Spleen (tissue), 11 donors: Measurements from ENCODE around the gene SHISAL2A. TPM values are rescaled to one million over a fixed set of nuclear protein-coding genes. Genes with fewer than 3 reads are reported as not detected.

Source experiments
- DNase-seq: peaks from one replicate; pipeline ENCODE4 v3.0.0-alpha.2; 2020
- H3K27ac ChIP-seq, 8 donors: fragments of 200-600 bp; sonication (generic) in 7 of 8; 1 replicate in 4 of 8; 2 replicates in 4 of 8; pipeline versions ENCODE4 v1.5.0 to v1.8.0; 2016 to 2021; ENCODE audit warnings: inconsistent platforms in 4 of 8, mild to moderate bottlenecking in 4 of 8, moderate library complexity in 1 of 8
- H3K27me3 ChIP-seq, 7 donors: fragments of 200-600 bp; sonication (generic) in 6 of 7; replicated peaks in 1 of 7; 1 replicate in 4 of 7; 2 replicates in 3 of 7; pipeline versions ENCODE4 v1.5.0 to v1.8.0; 2016 to 2021; ENCODE audit warnings: inconsistent platforms in 3 of 7, mild to moderate bottlenecking in 1 of 7
- H3K36me3 ChIP-seq, 6 donors: fragments of 200-600 bp; sonication (generic) in 5 of 6; 1 replicate in 4 of 6; 2 replicates in 2 of 6; pipeline versions ENCODE4 v1.5.0 to v1.8.0; 2016 to 2021; ENCODE audit warnings: inconsistent platforms in 2 of 6
- H3K4me1 ChIP-seq, 6 donors: fragments of 200-600 bp; sonication (generic) in 5 of 6; 1 replicate in 3 of 6; 2 replicates in 3 of 6; pipeline versions ENCODE4 v1.5.0 to v1.8.0; 2016 to 2021; ENCODE audit warnings: inconsistent platforms in 3 of 6
- H3K4me3 ChIP-seq, 8 donors: fragments of 200-600 bp; sonication (generic) in 7 of 8; 1 replicate in 4 of 8; 2 replicates in 4 of 8; pipeline versions ENCODE4 v1.5.0 to v1.8.0; 2016 to 2021; ENCODE audit warnings: inconsistent platforms in 4 of 8, mild to moderate bottlenecking in 4 of 8, moderate library complexity in 2 of 8
- H3K9me3 ChIP-seq, 8 donors: fragments of 200-600 bp; sonication (generic) in 7 of 8; 1 replicate in 4 of 8; 2 replicates in 4 of 8; pipeline versions ENCODE4 v1.5.0 to v1.8.0; 2016 to 2021; ENCODE audit warnings: inconsistent platforms in 4 of 8
- CTCF ChIP-seq, 11 experiments: fragments of 200-600 bp in 7 of 11; fragments of 450-650 bp in 4 of 11; sonication (generic) in 4 of 11; IDR thresholded peaks in 8 of 11; conservative IDR thresholded peaks in 3 of 11; 1 replicate in 7 of 11; 2 replicates in 4 of 11; pipeline versions ENCODE4 v1.4.0 to v1.8.0; 2016 to 2021; ENCODE audit warnings: antibody characterized with exemption in 11 of 11, inconsistent platforms in 4 of 11, mild to moderate bottlenecking in 1 of 11
- POLR2A ChIP-seq, 3 donors: fragments of 450-650 bp; IDR thresholded peaks; one replicate each; pipeline ENCODE4 v1.5.1; 2017; ENCODE audit warnings: antibody characterized with exemption in 3 of 3, mild to moderate bottlenecking in 1 of 3
- POLR2AphosphoS5 ChIP-seq, 3 donors: sonication (generic); formaldehyde crosslinking; IDR thresholded peaks; one replicate each; pipeline ENCODE4 v1.5.1; 2017; ENCODE audit warnings: antibody characterized with exemption in 3 of 3
- WGBS, 5 donors: extraction: QIAGEN DNeasy Blood & Tissue Kit in 3 of 5; methylation state at CpG; one replicate each; pipeline versions ENCODE4 v1.1.5 to v1.1.7; 2013 to 2018; 5-methylcytosine and 5-hydroxymethylcytosine counted together
- intact Hi-C: fragments of 100-400 bp; cut with DNase I; formaldehyde crosslinking; loops from one replicate; pipeline ENCODE4 v1.15.0; 2023; ENCODE audit warnings: low total_unique reads
- polyA plus RNA-seq, 3 donors: library from polyadenylated mRNA; stranded (reverse); fragments of 200-250 nt; gene quantifications; one replicate each; pipeline ENCODE4 v1.2.1, GENCODE V29; 2013
- total RNA-seq, 7 donors: library from RNA; depleted of rRNA in 3 of 7; stranded (reverse); fragments of >200 nt in 3 of 7; fragmentation: NEBNext Ultra II Directional in 4 of 7; extraction: Animal tissue kit (Norgen Biotek cat#: 25700) in 4 of 7; gene quantifications; one replicate each; pipeline versions ENCODE4 v1.1.0 to v1.2.1, GENCODE V29; 2016 to 2021
- donor health status: healthy with polysubstance abuse.
- donor health status: DM: no; HTN: no; CAD: no; lungs with moderate emphysema.
- donor health status: DM: no; HTN: no; CAD: no.
- donor health status: Bipolar disorder and iron deficiency.
- donor health status: healthy.
- donor health status: DM: no; HTN: no; CAD: no.
- donor health status: DM: yes; HTN: yes; CAD: no.

SHISAL2A gene
- total and polyA plus RNA-seq, 10 donors: 9.2 to 23.6 (median 16.1) TPM

GRCh38 chr1:52628614-52629324 is 4.2 kb upstream of the SHISAL2A start:
- intact Hi-C loops: no loop called here
- no peak for DNase-seq
- Histone ChIP-seq H3K9me3 (peaks cover 0 to 7% (median 1%) of the 10 kb centered on the region in 8 donors), H3K4me1 (peaks cover 3 to 86% (median 45%) of the 10 kb centered on the region in 6 donors), H3K4me3 (no peak overlapping the region), H3K27ac (no peak overlapping the region), H3K36me3 (no peaks in the 10 kb centered on the region), H3K27me3 (peaks cover 0 to 34% (median 10%) of the 10 kb centered on the region in 7 donors)
- TF ChIP-seq POLR2A (IDR thresholded peaks at IDR 0.05): no peak
- no peak for TF ChIP-seq POLR2AphosphoS5 (IDR thresholded peaks at IDR 0.05)
- no peak for TF ChIP-seq CTCF (IDR thresholded peaks at IDR 0.05 in 8 of 11, conservative IDR thresholded peaks at IDR 0.05 in 3 of 11)
- WGBS, 5 donors: 76 to 89% (median 79%) methylated on average over 8 of the region's 8 CpGs

DNA sequence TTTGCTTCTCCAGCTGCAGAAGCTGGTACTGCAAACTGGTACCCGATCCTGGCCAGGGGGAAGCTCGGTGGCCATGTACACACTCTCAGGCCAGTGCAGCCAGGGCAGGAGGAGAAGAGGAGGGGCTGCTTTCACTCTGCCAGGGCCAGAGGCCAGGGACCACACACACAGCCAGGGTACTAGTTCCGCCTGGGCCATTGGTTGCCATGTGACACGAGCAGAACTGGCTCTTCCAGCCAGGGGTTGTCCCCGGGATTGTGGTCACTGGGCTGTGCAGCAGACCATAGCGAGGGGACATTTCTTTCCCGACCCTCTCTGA is 3.7 kb upstream of the SHISAL2A start:
- Histone ChIP-seq H3K27ac (peak overlapping the region in 1 of 8 donors; percentile 8), H3K27me3 (peaks cover 0 to 34% (median 10%) of the 10 kb centered on the region in 7 donors), H3K4me3 (no peak overlapping the region), H3K9me3 (peaks cover 0 to 2% (median 0%) of the 10 kb centered on the region in 8 donors), H3K4me1 (peaks cover 7 to 91% (median 50%) of the 10 kb centered on the region in 6 donors), H3K36me3 (no peaks in the 10 kb centered on the region)
- intact Hi-C loops: no loop called here
- no peak for DNase-seq
- TF ChIP-seq POLR2A (IDR thresholded peaks at IDR 0.05) (no peak), CTCF (IDR thresholded peaks at IDR 0.05 in 8 of 11, conservative IDR thresholded peaks at IDR 0.05 in 3 of 11) (no peak), POLR2AphosphoS5 (IDR thresholded peaks at IDR 0.05) (no peak)
- WGBS, 5 donors: 64 to 83% (median 72%) methylated on average over 5 to 7 of the region's 7 CpGs

DNA sequence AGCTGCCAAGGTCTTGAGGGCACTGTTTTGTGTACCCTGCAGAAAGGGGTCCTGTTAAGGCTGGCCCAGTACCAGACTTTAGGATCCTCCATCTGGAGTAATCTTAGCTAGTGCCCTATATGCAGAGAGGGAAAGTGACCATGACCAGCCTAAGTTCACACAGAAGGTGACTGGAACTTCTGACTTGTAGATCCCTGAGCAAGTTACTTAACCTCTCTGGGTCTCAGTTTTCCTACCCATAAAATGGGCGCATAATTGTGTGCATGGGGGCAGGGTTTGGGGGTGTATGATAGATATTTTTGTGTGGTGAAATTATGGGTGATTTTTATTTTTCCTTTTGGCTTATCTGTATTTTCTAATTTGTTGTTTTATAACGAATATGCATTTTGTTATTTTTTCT is 3.3 kb upstream of the SHISAL2A start:
- no peaks in the 10 kb centered on the region for H3K9me3 ChIP-seq
- WGBS, 5 donors: 89 to 92% (median 91%) methylated on average over 2 of the region's 2 CpGs
- H3K36me3 ChIP-seq: no peaks in the 10 kb centered on the region
- peaks cover 11 to 95% (median 54%) of the 10 kb centered on the region in 6 donors for H3K4me1 ChIP-seq
- peak overlapping the region in 1 of 8 donors; percentile 8 for H3K27ac ChIP-seq
- H3K27me3 ChIP-seq: peaks cover 0 to 34% (median 10%) of the 10 kb centered on the region in 7 donors
- TF ChIP-seq CTCF (IDR thresholded peaks at IDR 0.05 in 8 of 11, conservative IDR thresholded peaks at IDR 0.05 in 3 of 11) (no peak), POLR2AphosphoS5 (IDR thresholded peaks at IDR 0.05) (no peak), POLR2A (IDR thresholded peaks at IDR 0.05) (no peak)
- DNase-seq: no peak
- H3K4me3 ChIP-seq: no peak overlapping the region
- intact Hi-C loops: no loop called here

- peak; percentile 75 for DNase-seq
- Histone ChIP-seq H3K27ac (peak overlapping the region; percentile 71 to 95 (median 94)), H3K36me3 (no peaks in the 10 kb centered on the region), H3K4me3 (peak overlapping the region in 6 of 8 donors; percentile 7 to 70 (median 48)), H3K9me3 (no peaks in the 10 kb centered on the region), H3K27me3 (peaks cover 0 to 32% (median 10%) of the 10 kb centered on the region in 7 donors), H3K4me1 (peaks cover 18 to 96% (median 71%) of the 10 kb centered on the region in 6 donors)
- TF ChIP-seq CTCF (IDR thresholded peaks at IDR 0.05 in 8 of 11, conservative IDR thresholded peaks at IDR 0.05 in 3 of 11): no peak
- TF ChIP-seq POLR2A (IDR thresholded peaks at IDR 0.05): no peak
- peak in 1 of 3 donors; percentile 51 for TF ChIP-seq POLR2AphosphoS5 (IDR thresholded peaks at IDR 0.05)
- intact Hi-C loops: no loop called here
- WGBS, 5 donors: 54 to 76% (median 60%) methylated on average over 7 to 8 of the region's 8 CpGs
These were observed 1.1 kb upstream of the SHISAL2A start for GRCh38 chr1:52631759-52632331.
